HepG2 (cell line): ENCODE measurements around the gene CLIC1. TPM values are rescaled to one million over a fixed set of nuclear protein-coding genes. Genes with fewer than 3 reads are reported as not detected.

Experiments used
- ATF3 ChIP-seq: sonication (generic); formaldehyde crosslinking; IDR thresholded peaks from 2 replicates; pipeline ENCODE4 v1.4.0; 2020; ENCODE audit warnings: missing genetic modification reagents
- BCL3 ChIP-seq: sonication (generic); formaldehyde crosslinking; IDR thresholded peaks from 2 replicates; pipeline ENCODE4 v1.5.1; 2020; ENCODE audit warnings: mild to moderate bottlenecking, missing genetic modification reagents, moderate library complexity
- DBP ChIP-seq: sonication (generic); formaldehyde crosslinking; IDR thresholded peaks from 2 replicates; pipeline ENCODE4 v1.4.0; 2020; ENCODE audit warnings: missing genetic modification reagents; ENCODE audit errors: not compliant biosample characterization
- DNMT1 ChIP-seq: sonication (generic); formaldehyde crosslinking; IDR thresholded peaks from 2 replicates; pipeline ENCODE4 v1.5.1; 2020; ENCODE audit warnings: mild to moderate bottlenecking, missing genetic modification reagents
- PITX1 ChIP-seq: sonication (generic); formaldehyde crosslinking; IDR thresholded peaks from 2 replicates; pipeline ENCODE4 v1.5.1; 2020; ENCODE audit warnings: mild to moderate bottlenecking, missing genetic modification reagents
- RXRB ChIP-seq: IDR thresholded peaks from 2 replicates; pipeline ENCODE4 v1.6.1; 2016; ENCODE audit warnings: borderline replicate concordance, missing genetic modification reagents, missing compliant biosample characterization
- TGIF2 ChIP-seq: IDR thresholded peaks from 2 replicates; pipeline ENCODE4 v1.6.1; 2016; ENCODE audit warnings: control low read depth, missing compliant biosample characterization
- TRAFD1 ChIP-seq: sonication (generic); formaldehyde crosslinking; IDR thresholded peaks from 2 replicates; pipeline ENCODE4 v1.5.1; 2020; ENCODE audit warnings: missing genetic modification reagents, mild to moderate bottlenecking, borderline replicate concordance
- ZBTB40 ChIP-seq, 2 experiments: fragments of 450-650 bp in 1 of 2; sonication (generic) in 1 of 2; formaldehyde crosslinking in 1 of 2; IDR thresholded peaks; 2 replicates each; pipeline versions ENCODE4 v1.6.1 to v1.8.0; 2016 to 2022; ENCODE audit warnings: antibody characterized with exemption in 1 of 2, mild to moderate bottlenecking in 1 of 2, missing genetic modification reagents in 1 of 2
- ZFP36L2 ChIP-seq: sonication (generic); formaldehyde crosslinking; IDR thresholded peaks from 2 replicates; pipeline ENCODE4 v1.4.0; 2020; ENCODE audit warnings: missing genetic modification reagents
- ZNF292 ChIP-seq: sonication (generic); formaldehyde crosslinking; IDR thresholded peaks from 2 replicates; pipeline ENCODE4 v1.8.1; 2022; ENCODE audit warnings: mild to moderate bottlenecking, low read depth, missing genetic modification reagents, borderline replicate concordance
- ZNF441 ChIP-seq: sonication (generic); formaldehyde crosslinking; IDR thresholded peaks from 2 replicates; pipeline ENCODE4 v1.7.0; 2021; ENCODE audit warnings: missing genetic modification reagents, borderline replicate concordance
- ZNF543 ChIP-seq: sonication (generic); formaldehyde crosslinking; IDR thresholded peaks from 2 replicates; pipeline ENCODE4 v1.4.0; 2020; ENCODE audit warnings: mild to moderate bottlenecking, missing genetic modification reagents
- ZNF589 ChIP-seq: sonication (generic); formaldehyde crosslinking; conservative IDR thresholded peaks from 2 replicates; pipeline ENCODE4 v1.8.0; 2022; ENCODE audit warnings: mild to moderate bottlenecking, moderate library complexity, missing genetic modification reagents
- ZNF614 ChIP-seq: IDR thresholded peaks from 2 replicates; pipeline ENCODE4 v1.6.1; 2018; ENCODE audit warnings: missing biosample characterization, missing genetic modification reagents, inconsistent platforms, borderline replicate concordance
- ZNF644 ChIP-seq: IDR thresholded peaks from 2 replicates; pipeline ENCODE4 v1.6.1; 2016; ENCODE audit warnings: low read depth
- polyA plus RNA-seq, 8 experiments: library from polyadenylated mRNA; depleted of rRNA in 3 of 8; stranded (reverse) in 7 of 8; unstranded in 1 of 8; fragments of >200 nt; fragmentation: Illumina TruSeq in 4 of 8; extraction: Trizol in 4 of 8; gene quantifications; 2 replicates each; pipeline versions ENCODE4 v1.2.1 to v1.2.3, GENCODE V29; 2011 to 2016; ENCODE audit warnings: low read depth in 4 of 8, missing spikeins in 1 of 8, mixed read lengths in 1 of 8; ENCODE audit not compliant: insufficient read depth in 1 of 8
- total RNA-seq, 5 experiments: library from RNA; depleted of rRNA; stranded (reverse); fragments of >200 nt; fragmentation: Illumina TruSeq; extraction: Trizol; gene quantifications; 2 replicates each; pipeline ENCODE4 v1.2.3, GENCODE V29; 2016; ENCODE audit warnings: low read depth in 1 of 5

CLIC1 gene
- total and polyA plus RNA-seq, 2 of the 13 experiments (the other 11 are each of a cell fraction or from before 2014, with no cell fraction given), result 602 to 891 TPM

- TF ChIP-seq ZNF644 (CRISPR knock-in tag), result peak; percentile 91
- peak; percentile 38 for TF ChIP-seq DBP
- TF ChIP-seq ZNF543 (CRISPR knock-in tag), result no peak
- no peak for TF ChIP-seq ZBTB40 (IDR thresholded peaks at IDR 0.05)
- TF ChIP-seq ZBTB40 (CRISPR knock-in tag; IDR thresholded peaks at IDR 0.05), result no peak
- 0 out of 2 replicates have a peak, but pooled peaks have one; percentile 30 for TF ChIP-seq DNMT1 (CRISPR knock-in tag)
- no peak for TF ChIP-seq BCL3
- no peak for TF ChIP-seq ZFP36L2 (CRISPR knock-in tag)
- TF ChIP-seq ATF3, result no peak
- TF ChIP-seq TRAFD1 (CRISPR knock-in tag), result no peak
- TF ChIP-seq RXRB (CRISPR knock-in tag), result no peak
- no peak for TF ChIP-seq ZNF441 (CRISPR knock-in tag)
- TF ChIP-seq ZNF589 (CRISPR knock-in tag), result no peak
- no peak for TF ChIP-seq TGIF2 (CRISPR knock-in tag)
- TF ChIP-seq PITX1 (CRISPR knock-in tag), result no peak; the same call in 1 of the 2 replicates
- 0 out of 2 replicates have a peak, but pooled peaks have one; percentile 31 for TF ChIP-seq ZNF614
- no peak for TF ChIP-seq ZNF292
Observed at GRCh38 chr6:31778193-31778592, 41.9 kb upstream of the CLIC1 start (continued).
